Measurements from ENCODE around the gene TCP11L2. TPM values are rescaled to one million over a fixed set of nuclear protein-coding genes. Genes with fewer than 3 reads are reported as not detected.
"Not testable (repeated sequence)": the region's sequence is repeated elsewhere in the genome, so short reads cannot be mapped to it uniquely, and the experiment has no call there.

Gene TCP11L2
- total RNA-seq, 1 experiment from 2014 or later, result 10.2 TPM

GRCh38 chr12:106308611-106309010 lies 6.1 kb downstream of the TCP11L2 start:
- H3K9me3 Mint-ChIP-seq (ENCODE audit: unreplicated experiment), result no peaks in the 10 kb centered on the region
- intact Hi-C loops (cut with micrococcal nuclease), result no loop called here
- no peak for TF ChIP-seq CTCF (IDR thresholded peaks at IDR 0.05; ENCODE audit: unreplicated experiment)
- H3K4me1 Mint-ChIP-seq (ENCODE audit: insufficient read depth, unreplicated experiment), result peaks cover 28% of the 10 kb centered on the region
- H3K27me3 Mint-ChIP-seq (ENCODE audit: insufficient read depth, unreplicated experiment), result no peaks in the 10 kb centered on the region
- peaks cover 14% of the 10 kb centered on the region for H3K36me3 Mint-ChIP-seq (ENCODE audit: insufficient read depth, unreplicated experiment)
- no peak overlapping the region for H3K4me3 Mint-ChIP-seq (ENCODE audit: unreplicated experiment)
- H3K27ac Mint-ChIP-seq (ENCODE audit: low read depth, unreplicated experiment), result no peak overlapping the region
- no peak for DNase-seq (ENCODE audit: unreplicated experiment)
- ChIA-PET CTCF (interaction anchor here (0.9 to 1.0 kb wide), 2 partner anchors 9 to 48 kb away, joined by 3 read pairs; partner anchors contain the start of gene POLR3B), POLR2A (interaction anchor here (0.6 to 1.4 kb wide), 2 partner anchors 22 to 49 kb away, joined by 3 to 4 read pairs; partner anchors contain the start of gene POLR3B)
- no TSS peak for BruUV-seq (replicated peaks)

GRCh38 chr12:106309671-106310505 lies 7.4 kb downstream of the TCP11L2 start:
- Mint-ChIP-seq H3K4me1 (ENCODE audit: insufficient read depth, unreplicated experiment) (peaks cover 28% of the 10 kb centered on the region), H3K36me3 (ENCODE audit: insufficient read depth, unreplicated experiment) (peaks cover 19% of the 10 kb centered on the region), H3K4me3 (ENCODE audit: unreplicated experiment) (no peak overlapping the region), H3K9me3 (ENCODE audit: unreplicated experiment) (no peaks in the 10 kb centered on the region), H3K27me3 (ENCODE audit: insufficient read depth, unreplicated experiment) (no peaks in the 10 kb centered on the region), H3K27ac (ENCODE audit: low read depth, unreplicated experiment) (no peak overlapping the region)
- no TSS peak for BruUV-seq (replicated peaks)
- intact Hi-C loops (cut with micrococcal nuclease), result no loop called here
- DNase-seq (ENCODE audit: unreplicated experiment), result no peak
- ChIA-PET CTCF (interaction anchor here (0.6 to 1.4 kb wide), 2 partner anchors 28 to 1066 kb away, joined by 3 to 7 read pairs; no protein-coding TSS in a partner anchor), POLR2A (interaction anchor here (0.7 to 2.0 kb wide), 2 partner anchors 8 to 183 kb away, joined by 3 to 5 read pairs; no protein-coding TSS in a partner anchor)
- no peak for TF ChIP-seq CTCF (IDR thresholded peaks at IDR 0.05; ENCODE audit: unreplicated experiment)

GRCh38 chr12:106310687-106311086 lies 8.2 kb downstream of the TCP11L2 start:
- DNase-seq (ENCODE audit: unreplicated experiment), result no peak
- intact Hi-C loops (cut with micrococcal nuclease), result no loop called here
- ChIA-PET CTCF (interaction anchor here (0.6 to 1.4 kb wide), 2 partner anchors 28 to 1066 kb away, joined by 3 to 7 read pairs; no protein-coding TSS in a partner anchor), POLR2A (interaction anchor here (0.6 to 2.0 kb wide), 2 partner anchors 9 to 39 kb away, joined by 4 to 5 read pairs; no protein-coding TSS in a partner anchor)
- H3K36me3 Mint-ChIP-seq (ENCODE audit: insufficient read depth, unreplicated experiment), result peaks cover 27% of the 10 kb centered on the region
- no peak for TF ChIP-seq CTCF (IDR thresholded peaks at IDR 0.05; ENCODE audit: unreplicated experiment)
- peaks cover 21% of the 10 kb centered on the region for H3K4me1 Mint-ChIP-seq (ENCODE audit: insufficient read depth, unreplicated experiment)
- no peaks in the 10 kb centered on the region for H3K27me3 Mint-ChIP-seq (ENCODE audit: insufficient read depth, unreplicated experiment)
- BruUV-seq (replicated peaks), result no TSS peak
- no peak overlapping the region for H3K4me3 Mint-ChIP-seq (ENCODE audit: unreplicated experiment)
- H3K27ac Mint-ChIP-seq (ENCODE audit: low read depth, unreplicated experiment), result no peak overlapping the region
- no peaks in the 10 kb centered on the region for H3K9me3 Mint-ChIP-seq (ENCODE audit: unreplicated experiment)

GRCh38 chr12:106311139-106311538 lies 8.6 kb downstream of the TCP11L2 start:
- peaks cover 21% of the 10 kb centered on the region for H3K4me1 Mint-ChIP-seq (ENCODE audit: insufficient read depth, unreplicated experiment)
- no peak overlapping the region for H3K4me3 Mint-ChIP-seq (ENCODE audit: unreplicated experiment)
- no peak for TF ChIP-seq CTCF (IDR thresholded peaks at IDR 0.05; ENCODE audit: unreplicated experiment)
- DNase-seq (ENCODE audit: unreplicated experiment), result no peak
- H3K27me3 Mint-ChIP-seq (ENCODE audit: insufficient read depth, unreplicated experiment), result no peaks in the 10 kb centered on the region
- H3K27ac Mint-ChIP-seq (ENCODE audit: low read depth, unreplicated experiment), result no peak overlapping the region
- intact Hi-C loops (cut with micrococcal nuclease), result no loop called here
- H3K36me3 Mint-ChIP-seq (ENCODE audit: insufficient read depth, unreplicated experiment), result peaks cover 32% of the 10 kb centered on the region
- POLR2A ChIA-PET, result interaction anchor here (0.6 to 2.0 kb wide), 3 partner anchors 10 to 47 kb away, joined by 4 to 5 read pairs (median 4); no protein-coding TSS in a partner anchor
- H3K9me3 Mint-ChIP-seq (ENCODE audit: unreplicated experiment), result no peaks in the 10 kb centered on the region
- BruUV-seq (replicated peaks), result no TSS peak
- CTCF ChIA-PET, result no interaction called here

- DNase-seq (ENCODE audit: unreplicated experiment); intact Hi-C loops (cut with micrococcal nuclease); BruUV-seq (replicated peaks); H3K9me3 Mint-ChIP-seq (ENCODE audit: unreplicated experiment); H3K4me3 Mint-ChIP-seq (ENCODE audit: unreplicated experiment); H3K27ac Mint-ChIP-seq (ENCODE audit: low read depth, unreplicated experiment); H3K27me3 Mint-ChIP-seq (ENCODE audit: insufficient read depth, unreplicated experiment): not testable (repeated sequence)
- peaks cover 32% of the 10 kb centered on the region for H3K4me1 Mint-ChIP-seq (ENCODE audit: insufficient read depth, unreplicated experiment)
- peaks cover 37% of the 10 kb centered on the region for H3K36me3 Mint-ChIP-seq (ENCODE audit: insufficient read depth, unreplicated experiment)
- CTCF ChIA-PET, result interaction anchor here (0.6 to 0.8 kb wide), 2 partner anchors 12 to 164 kb away, joined by 3 to 4 read pairs; no protein-coding TSS in a partner anchor
- POLR2A ChIA-PET, result interaction anchor here (6.1 kb wide), 1 partner anchor 10 kb away, joined by 62 read pairs; the partner anchor contains the start of gene TCP11L2
Observed at GRCh38 chr12:106313413-106313812, 10.9 kb downstream of the TCP11L2 start.

All from MCF 10A (cell line).